Dermis blood vessel endothelial cell (primary cell): ENCODE results near the gene PRKAB1. TPM values are rescaled to one million over a fixed set of nuclear protein-coding genes. Genes with fewer than 3 reads are reported as not detected.

ENCODE experiments used
- DNase-seq: peaks from one replicate; pipeline ENCODE4 v3.0.0; 2010
- total RNA-seq: library from RNA; depleted of rRNA; stranded (reverse); fragments of >200 nt; gene quantifications from 2 replicates; pipeline ENCODE4 v1.2.3, GENCODE V29; 2014

Gene PRKAB1
- total RNA-seq, 1 donor from 2014 or later = 23.0 TPM

DNA sequence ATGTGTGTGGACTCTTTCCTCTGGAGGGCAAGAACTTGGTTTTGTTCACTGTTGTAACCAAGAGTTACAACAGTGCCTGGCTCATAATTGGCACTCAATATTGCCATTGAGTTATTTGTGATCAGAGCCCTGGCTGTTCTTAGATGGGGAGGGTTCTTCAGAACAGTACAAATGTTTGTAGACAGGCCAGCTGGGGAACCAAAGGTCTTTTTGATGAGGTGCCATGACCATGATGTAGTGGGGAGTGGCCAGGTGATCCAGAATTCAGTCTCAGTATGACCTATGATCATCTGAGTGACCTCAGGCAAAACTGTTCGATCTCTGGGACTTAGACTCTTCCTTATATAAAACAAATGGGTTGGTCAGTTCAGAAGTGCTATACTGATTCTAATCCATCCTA lies 3.3 kb upstream of the PRKAB1 start:
- DNase-seq = no peak

DNA sequence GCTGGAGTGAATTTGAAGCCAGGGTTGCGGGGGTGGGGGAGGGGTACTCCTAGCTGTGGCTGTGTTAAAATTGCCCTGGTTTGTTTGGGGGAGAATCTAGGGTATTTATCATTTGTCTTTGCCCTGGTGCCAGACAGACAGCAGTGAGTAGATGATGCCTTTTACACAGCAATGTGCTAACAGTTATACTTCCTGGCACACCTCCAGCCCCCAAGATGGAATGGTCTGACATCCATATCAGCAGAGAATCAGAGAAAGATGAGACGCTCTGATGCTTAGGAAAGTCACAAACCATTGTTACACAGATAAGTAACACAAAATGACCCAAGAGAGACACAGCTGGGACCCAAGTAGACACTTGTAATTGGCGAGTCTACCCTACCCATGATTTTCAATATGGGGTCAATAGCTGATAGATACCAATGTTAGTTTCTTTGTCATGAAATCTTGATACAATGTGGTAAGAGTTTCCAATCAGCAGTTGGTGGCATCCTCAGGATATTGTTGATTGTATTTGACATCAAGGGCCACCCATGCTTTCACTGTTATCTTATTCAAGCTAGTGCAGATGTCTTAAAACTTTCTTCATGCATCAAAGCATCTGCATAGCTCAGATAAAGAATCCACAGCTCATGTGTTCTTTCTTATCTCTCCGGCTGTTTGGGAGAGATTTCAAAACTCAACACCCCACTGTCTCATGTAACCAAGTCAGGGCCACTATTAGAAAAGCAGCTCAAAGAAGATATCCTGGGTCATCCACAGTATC lies 2.6 kb upstream of the PRKAB1 start:
- DNase-seq = no peak

DNA sequence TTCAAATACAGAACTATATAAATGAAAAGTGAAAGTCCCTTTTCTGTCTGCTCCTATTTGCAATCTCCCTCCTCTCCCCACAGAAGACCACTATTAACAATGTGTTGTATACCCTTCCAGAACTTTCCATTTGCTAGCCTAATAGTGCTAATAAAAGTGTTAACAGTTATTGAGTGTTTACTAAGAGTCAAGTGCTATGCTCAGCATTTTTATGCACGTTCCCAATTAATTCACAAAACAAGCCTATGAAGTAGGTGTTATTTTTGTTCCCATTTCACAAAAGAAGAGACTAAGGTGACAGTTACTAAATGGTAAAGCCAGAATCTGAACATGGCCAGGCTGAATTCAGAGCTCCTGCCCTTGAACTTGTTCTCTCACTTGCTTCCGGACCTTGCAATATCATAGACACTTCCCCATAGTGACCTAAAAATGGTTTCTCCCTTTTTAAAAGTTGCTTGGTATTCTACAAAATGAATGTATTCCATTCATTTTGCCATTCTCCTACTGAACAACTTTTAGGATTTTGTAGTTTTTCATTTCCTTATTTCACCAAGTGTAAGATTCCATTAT lies 1.6 kb upstream of the PRKAB1 start:
- DNase-seq = no peak

DNA sequence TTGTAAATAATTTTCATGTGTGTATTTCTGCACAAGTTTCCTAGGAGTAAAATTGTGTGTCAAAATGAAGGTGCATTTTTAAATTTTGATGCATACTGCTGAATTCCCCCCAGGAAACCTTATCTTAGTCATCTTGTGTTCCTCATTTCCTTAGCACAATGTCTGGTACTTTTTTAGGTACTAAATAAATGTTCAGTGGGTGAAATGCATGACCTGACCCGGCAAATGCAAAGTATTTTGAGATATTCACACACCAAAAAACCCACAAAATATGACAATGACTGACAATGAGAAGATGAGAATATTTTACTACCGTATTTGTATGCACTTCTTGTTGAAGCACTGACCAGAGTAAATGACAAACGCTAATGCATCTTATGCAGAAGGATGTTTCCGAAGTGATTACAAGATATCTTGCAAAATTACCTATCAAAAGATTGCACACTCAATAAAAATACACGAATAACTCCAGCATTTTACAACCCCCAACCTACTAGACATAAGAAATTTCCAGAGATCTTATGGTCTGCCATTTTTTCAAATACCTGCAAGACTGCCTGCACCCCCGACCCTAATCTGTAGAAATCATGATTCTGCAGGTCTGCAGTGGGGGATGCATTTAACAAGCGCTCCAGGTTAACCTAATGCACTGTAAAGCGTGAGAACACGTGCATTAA lies 895 bp upstream of the PRKAB1 start:
- no peak for DNase-seq

DNA sequence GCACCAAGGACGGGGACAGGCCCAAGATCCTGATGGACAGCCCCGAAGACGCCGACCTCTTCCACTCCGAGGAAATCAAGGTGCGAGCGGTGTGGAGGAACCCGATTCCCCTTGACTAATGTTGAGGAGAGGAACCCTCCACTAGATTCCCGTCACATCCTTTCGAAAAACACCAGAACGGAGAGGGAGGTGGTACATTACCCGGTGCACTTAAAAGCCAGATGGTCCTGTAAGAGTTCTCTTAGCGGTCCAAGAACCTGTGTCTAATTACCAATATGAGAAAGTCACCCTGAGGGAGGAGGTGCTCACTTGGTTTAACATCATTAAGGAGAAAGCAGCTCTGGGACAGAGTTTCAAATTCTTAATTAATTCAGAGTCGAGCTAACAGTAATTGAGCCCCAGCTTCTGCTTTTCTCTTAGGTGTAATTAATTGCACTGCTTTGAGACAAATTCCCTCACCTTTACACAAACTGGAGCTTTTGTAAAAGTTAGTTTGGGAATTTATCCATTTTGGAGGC lies 450 bp downstream of the PRKAB1 start:
- DNase-seq = peak; percentile 49

DNA sequence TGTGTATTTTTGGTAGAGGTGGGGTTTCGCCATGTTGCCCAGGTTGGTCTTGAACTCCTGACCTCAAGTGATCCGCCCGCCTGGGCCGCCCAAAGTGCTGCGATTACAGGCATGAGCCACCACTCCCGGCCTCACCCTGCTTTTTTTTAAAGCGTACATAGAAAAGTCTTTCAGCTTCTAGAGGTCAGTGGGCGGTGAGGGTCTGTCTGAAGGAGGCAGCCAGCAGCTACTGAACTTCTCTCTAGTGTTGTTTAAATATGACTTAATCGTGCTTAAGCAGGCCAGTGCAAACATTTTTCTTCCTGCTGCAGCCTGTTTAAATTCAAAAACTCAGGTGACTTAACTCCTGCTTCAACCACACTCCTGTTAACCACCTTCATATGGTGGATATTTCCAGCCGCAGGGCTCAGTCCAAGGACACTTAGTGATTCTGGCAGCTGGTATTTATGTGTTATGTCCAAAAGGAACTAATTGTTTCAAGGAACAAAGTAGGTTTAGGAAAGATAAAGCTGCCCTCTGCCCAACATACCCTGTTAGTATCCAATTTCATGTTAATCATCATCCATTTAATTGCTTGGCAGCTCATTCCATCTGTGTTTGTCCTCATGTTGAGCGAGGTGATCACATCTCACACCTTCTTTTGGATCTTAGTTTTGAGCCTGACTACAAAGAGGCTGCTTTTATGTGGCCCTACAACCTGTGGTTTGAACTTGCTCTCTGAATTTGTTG lies 2.0 kb downstream of the PRKAB1 start:
- no peak for DNase-seq

DNA sequence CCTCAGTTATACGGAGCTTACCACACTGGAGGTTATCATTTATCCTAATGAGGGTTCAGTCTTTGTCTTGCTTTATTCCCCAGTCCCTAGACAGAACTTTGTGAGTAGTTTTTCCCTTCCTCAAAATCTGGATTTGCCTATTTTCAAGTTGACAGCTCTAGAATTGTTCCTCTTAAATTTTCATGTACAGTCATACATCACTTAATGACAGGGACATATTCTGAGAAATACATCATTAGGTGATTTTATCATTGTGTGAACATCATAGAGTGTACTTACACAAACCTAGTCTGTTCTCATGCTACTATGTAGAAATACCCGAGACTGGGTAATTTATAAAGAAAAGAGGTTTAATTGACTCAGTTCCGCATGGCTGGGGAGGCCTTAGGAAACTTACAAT lies 3.1 kb downstream of the PRKAB1 start:
- DNase-seq = no peak

DNA sequence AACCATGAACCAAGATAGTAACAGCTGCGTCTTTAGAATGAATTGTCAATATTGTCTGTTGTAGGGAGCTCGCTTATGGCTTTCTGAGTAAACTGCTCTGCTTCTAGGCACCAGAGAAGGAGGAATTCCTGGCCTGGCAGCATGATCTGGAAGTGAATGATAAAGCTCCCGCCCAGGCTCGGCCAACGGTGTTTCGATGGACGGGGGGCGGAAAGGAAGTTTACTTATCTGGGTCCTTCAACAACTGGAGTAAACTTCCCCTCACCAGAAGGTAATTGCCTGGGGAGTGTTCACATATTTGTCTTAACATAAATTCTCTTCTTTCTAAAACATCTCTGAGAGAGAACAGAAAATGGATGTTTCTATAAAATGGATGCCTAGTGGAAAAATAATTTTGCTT lies 4.3 kb downstream of the PRKAB1 start:
- no peak for DNase-seq

DNA sequence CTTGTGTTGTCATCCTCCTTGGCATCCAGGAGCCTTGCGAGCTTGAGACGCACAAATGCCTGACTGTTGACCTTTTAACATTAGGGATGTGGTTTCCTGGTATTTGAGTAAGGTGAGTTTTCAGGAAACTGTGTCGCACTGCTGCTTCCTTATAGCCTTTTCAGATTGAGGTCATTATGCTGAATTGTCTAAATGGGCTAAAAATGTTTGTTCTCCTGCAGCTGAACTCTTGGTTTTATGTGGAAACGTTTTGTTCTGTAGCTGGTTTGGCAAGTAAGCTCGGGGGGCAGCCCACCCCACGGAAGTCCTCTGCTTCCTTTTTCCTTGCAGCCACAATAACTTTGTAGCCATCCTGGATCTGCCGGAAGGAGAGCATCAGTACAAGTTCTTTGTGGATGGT lies 5.7 kb downstream of the PRKAB1 start:
- peak; percentile 96 for DNase-seq

DNA sequence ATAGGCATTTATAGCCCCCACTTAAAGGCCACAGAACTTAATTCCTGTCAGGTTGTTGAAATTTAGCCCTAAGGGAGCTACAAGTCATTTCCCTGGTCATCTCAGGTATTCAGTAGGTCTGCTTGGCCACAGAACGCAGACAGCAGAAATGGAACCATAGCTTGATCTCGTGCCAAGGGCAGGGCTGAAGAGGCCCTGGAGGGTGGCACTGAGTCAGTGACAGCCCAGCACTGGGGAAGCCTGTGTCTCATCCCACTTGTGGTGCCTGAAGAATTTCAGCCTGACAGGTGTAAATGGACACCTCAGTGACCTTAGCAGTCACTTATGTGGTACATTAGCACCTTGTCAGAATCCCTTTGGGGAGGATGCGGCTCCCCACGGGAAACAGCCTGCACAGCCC lies 6.6 kb downstream of the PRKAB1 start:
- no peak for DNase-seq

DNA sequence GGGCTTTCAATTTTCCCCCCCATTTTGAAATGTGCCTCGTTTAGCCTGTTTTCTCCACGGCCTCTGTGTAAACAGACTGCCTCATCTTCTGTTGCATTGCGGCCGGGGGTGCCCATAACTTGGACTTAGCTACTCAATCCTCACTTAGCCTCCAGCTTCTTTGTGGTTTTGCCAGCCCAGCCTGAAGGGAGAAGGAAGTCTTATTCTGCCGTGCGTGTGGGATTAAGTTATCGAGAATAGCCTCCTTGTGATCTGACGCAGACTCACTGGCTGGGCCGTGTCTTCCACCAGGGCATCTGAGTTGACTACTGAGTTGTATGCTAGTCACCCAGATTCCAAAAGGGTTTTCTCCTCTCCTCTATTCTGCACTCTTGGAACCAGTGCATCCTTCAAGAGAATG lies 8.1 kb downstream of the PRKAB1 start:
- no peak for DNase-seq

DNA sequence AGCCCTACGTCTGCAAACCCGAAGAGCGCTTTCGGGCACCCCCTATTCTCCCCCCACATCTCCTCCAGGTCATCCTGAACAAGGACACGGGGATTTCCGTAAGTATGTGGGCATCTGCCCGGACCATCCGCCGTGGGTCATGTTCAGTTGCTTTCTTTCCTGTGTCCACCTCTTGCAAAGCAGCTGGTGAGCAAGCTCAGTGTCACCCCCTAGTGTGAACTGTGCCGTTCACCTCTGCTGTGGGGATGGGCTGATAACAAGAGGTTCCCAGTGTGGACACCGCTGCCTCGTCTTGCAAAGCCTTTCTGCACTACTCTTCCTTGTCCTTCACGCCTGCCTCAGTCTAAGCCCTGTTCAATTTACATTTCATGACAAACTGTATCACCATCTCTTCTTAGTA lies 8.6 kb downstream of the PRKAB1 start:
- DNase-seq = no peak

DNA sequence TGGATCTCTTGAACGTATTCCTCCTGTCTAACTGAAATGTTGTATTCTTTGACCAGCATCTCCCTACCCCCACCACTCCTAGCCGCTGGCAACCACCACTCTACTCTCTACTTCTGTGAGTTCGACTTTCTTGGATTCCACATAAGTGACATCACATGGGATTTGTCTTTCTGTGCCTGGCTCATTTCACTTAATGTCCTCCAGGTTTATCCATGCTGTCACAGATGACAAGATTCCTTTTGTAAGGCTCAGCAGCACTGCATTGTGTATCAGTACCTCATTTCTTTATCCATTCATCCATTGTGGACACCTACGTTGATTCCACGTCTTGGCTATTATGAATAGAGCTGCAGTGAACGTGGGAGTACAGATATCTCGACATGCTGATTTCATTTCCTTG lies 10.5 kb downstream of the PRKAB1 start:
- DNase-seq = no peak

DNA sequence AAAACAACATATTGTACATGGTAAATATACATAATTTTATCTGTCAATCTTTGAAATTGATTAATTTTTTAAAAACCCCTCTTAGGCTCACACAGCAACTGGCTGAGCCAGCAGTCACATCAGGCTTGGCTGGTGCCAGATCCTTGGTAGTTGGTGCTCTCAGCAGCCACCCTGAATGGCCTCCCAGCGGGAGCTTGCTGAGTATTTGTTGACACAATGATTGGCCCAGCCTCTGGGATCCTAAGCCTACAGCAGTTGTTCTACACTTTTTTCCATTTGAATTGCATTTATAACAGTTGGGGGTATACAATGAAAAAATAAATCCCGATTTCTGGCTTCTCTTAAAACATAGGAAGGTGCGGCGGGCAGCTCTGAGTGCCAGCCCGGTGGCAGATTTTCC lies 11.1 kb downstream of the PRKAB1 start:
- no peak for DNase-seq

DNA sequence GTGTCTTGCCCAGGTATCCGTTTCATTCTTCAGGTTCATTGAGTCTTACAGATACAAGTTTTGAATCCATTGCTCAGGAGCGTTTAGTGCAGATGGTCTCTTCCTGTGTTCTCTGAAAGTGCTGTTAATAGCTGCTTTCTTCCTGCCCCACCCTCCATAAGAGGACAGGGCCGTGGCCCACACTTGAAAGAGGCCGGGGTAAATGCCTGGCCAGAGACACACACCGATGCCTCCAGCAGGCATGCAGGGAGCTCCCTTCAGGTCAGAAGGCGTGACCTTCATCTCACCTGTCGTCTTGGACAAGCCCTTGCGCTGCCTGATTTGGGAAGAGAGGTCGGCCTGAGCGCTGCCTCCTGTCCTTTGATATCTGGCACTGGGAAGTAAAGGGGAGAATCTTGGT lies 11.6 kb downstream of the PRKAB1 start:
- no peak for DNase-seq

DNA sequence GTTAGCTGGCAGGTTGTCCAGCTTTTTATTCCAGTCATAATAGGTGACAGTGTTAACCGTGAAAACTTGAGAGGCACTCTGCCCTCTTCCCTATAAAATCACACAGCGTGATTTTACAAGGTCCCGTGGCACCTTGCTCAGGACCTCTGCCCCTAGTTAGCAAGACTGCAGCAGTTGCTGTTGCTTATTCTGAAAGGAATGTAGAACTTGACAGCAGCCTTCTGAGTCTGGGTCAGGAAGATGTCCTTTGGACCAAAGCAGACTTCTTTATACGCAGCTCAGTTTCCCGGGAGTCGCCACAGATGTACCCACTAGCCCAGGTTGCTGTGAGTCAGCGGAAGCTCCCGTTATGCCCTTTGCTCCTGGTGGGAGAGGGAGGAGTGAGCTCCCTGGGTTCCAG lies 13.2 kb downstream of the PRKAB1 start:
- DNase-seq = no peak

DNA sequence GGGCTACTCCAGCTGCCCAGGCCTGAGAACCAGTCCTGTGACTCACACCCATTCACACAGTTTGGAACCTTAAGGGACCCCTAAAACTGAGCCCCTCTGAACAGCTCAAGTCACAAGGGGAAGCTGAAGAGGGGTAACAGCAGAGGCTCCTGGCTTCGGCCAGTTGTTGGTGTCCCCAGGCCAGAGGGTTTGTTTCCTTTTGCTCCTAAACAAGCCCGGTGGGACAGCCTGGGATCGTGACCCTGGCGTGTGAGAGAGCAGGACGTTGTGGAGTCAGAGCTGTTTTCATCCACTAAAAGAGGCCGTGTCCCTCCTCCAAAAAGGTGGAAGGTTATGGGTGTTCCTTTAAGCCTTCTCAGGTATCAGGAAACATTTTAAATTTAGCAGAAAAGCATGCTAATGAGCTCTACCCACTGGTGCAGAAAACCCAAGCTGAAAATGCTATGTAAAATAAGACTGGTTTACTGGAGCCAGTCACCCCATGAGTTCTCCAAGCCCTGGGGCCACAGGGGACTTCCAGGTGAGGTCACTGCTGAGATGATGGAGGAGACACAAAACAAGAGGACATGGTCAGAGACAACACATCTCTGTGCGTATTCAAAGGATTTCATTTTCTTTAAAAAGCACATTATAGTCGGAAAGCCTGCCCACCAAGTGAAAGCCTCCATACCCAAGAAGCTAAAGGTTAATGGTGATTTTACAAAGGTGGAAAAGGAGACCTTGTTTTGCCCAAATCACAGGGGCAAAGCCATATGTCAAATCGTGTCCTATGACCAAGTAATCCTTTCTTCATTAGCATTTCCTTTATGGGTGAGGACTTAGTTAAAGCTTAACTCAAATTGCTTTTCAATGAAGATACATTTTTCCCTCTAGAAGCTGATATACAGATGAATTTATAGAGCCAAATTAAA lies 14.1 kb downstream of the PRKAB1 start:
- DNase-seq = no peak

DNA sequence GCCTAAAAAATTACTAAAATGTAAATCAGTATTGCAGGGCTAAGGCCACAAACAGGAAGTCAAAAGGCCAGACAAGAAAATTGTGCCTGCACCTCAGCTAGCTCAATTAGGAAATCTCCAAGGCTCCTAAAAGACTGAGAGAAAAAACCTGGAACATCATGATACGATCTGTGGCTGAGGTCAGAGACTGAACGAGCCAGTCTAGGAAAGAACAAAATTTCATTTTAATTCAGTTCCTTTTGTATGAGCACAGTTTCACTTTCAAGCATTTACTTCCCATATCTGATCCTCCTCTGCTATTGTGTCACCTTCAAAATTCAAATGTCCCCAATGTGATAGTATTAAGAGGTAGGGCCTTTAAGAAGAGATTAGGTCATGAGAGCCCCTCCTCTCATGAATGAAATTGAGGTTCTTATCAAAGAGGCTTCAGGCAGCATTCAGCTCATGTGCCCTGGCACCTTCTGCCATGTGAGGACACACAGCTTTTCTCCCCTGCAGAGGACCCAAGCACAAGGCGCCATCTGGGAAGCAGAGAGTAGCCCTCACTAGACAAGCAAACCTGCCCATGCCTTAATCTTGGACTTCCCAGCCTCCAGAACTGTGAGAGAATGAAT lies 14.8 kb downstream of the PRKAB1 start:
- DNase-seq = no peak

DNA sequence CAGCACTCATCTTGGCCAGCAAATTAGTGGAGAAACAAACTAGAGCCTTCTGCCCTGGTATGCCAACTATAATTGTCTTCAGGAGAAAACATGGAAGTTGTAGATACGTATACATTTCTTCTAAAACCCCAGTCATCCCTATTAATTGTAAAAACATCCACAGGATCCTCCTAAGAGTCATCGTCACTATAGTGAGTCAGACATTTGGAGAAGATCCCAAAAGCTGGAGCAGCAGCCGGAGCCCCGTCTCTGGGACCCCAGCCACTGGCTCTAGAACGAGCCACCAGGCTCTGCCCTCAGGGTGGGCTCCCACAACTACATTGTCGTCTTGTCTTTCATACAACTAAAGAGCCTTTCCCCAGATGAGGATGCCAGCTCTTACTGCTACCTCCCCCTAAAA lies 15.5 kb downstream of the PRKAB1 start:
- peak; percentile 38 for DNase-seq

DNA sequence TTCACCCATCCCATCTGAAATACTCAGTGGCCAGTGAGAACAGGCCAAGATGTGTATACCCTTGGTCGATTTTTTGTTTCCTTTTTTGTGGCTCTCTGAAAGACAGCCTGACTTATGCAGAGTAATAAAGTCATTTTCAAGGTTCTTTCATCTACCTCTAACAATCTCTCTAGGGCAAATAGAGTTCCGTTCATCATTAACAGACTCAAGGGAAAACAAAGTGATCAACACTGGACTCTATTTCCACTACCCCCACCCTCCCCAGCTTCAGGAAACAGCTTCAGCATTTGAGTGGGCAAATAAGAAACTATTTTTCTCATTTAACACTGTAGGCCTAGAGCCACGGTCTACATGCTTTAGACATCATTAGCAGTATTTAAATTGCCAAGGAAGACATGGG lies 15.9 kb downstream of the PRKAB1 start:
- DNase-seq = no peak

DNA sequence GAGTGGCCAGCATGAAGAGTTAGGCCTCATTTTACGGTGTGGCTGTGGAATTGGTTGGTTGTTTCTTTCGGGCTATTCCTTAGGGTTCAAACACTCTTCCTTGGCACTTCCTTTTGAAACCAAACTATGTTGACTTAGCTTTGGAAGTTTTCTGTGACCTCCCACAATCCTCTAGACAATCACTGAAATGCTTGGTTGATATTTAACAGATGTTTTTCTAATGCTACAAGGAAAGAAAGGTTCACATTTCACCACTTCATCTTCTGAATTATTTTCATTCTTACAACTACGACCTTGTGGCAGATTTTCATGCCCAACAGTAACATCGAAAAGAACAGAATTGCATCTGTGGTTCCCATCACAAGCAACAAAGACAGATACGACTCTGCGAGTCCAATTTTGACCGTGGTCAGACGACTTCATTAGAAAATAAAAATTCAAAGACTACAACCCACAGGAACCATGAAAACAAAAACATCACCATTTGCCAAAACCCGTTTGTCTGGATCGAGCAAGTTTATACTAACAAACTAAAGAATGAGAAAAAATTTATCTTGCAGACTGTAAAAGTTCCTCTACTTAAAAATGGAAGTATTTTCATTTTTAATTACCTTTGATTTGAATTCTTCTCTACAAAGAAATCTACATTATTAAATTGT lies 16.9 kb downstream of the PRKAB1 start:
- DNase-seq = no peak
